ENCODE results near the gene ZFC3H1.

ZFC3H1 gene

GRCh38 chr12:71653137-71653536 is 10.5 kb downstream of the ZFC3H1 start:
- no peak for DNase-seq (ENCODE audit: low read depth in 2 of 2)
- no peak for TF ChIP-seq CTCF (IDR thresholded peaks at IDR 0.05; ENCODE audit: low read depth, low read length)
- no peak overlapping the region for H3K4me3 ChIP-seq (replicated peaks in 1 of 2; ENCODE audit: low read depth in 2 of 2, low read length in 2 of 2)

- peak in 1 of 2 donors; percentile 9 for DNase-seq (ENCODE audit: low read depth in 2 of 2)
- no peak for TF ChIP-seq CTCF (IDR thresholded peaks at IDR 0.05; ENCODE audit: low read depth, low read length)
- H3K4me3 ChIP-seq (replicated peaks in 1 of 2; ENCODE audit: low read depth in 2 of 2, low read length in 2 of 2), result no peak overlapping the region
Measured at GRCh38 chr12:71652656-71653055, 11.0 kb downstream of the ZFC3H1 start.

- no peak for TF ChIP-seq CTCF (IDR thresholded peaks at IDR 0.05; ENCODE audit: low read depth, low read length)
- no peak for DNase-seq (ENCODE audit: low read depth in 2 of 2)
- H3K4me3 ChIP-seq (replicated peaks in 1 of 2; ENCODE audit: low read depth in 2 of 2, low read length in 2 of 2), result no peak overlapping the region
Measured at GRCh38 chr12:71649401-71649800, 14.2 kb downstream of the ZFC3H1 start.

GRCh38 chr12:71648537-71648936 is 15.1 kb downstream of the ZFC3H1 start:
- TF ChIP-seq CTCF (IDR thresholded peaks at IDR 0.05; ENCODE audit: low read depth, low read length), result no peak
- no peak for DNase-seq (ENCODE audit: low read depth in 2 of 2)

GRCh38 chr12:71646512-71646911 is 17.1 kb downstream of the ZFC3H1 start:
- no peak for TF ChIP-seq CTCF (IDR thresholded peaks at IDR 0.05; ENCODE audit: low read depth, low read length)
- no peak overlapping the region for H3K4me3 ChIP-seq (replicated peaks in 1 of 2; ENCODE audit: low read depth in 2 of 2, low read length in 2 of 2)
- DNase-seq (ENCODE audit: low read depth in 2 of 2), result no peak

More at GRCh38 chr12:71648537-71648936, 15.1 kb downstream of the ZFC3H1 start:
- no peak overlapping the region for H3K4me3 ChIP-seq (replicated peaks in 1 of 2; ENCODE audit: low read depth in 2 of 2, low read length in 2 of 2)

- no peak for DNase-seq (ENCODE audit: low read depth in 2 of 2)
- no peak for TF ChIP-seq CTCF (IDR thresholded peaks at IDR 0.05; ENCODE audit: low read depth, low read length)
- H3K4me3 ChIP-seq (replicated peaks in 1 of 2; ENCODE audit: low read depth in 2 of 2, low read length in 2 of 2), result no peak overlapping the region
Measured at GRCh38 chr12:71645268-71645667, 18.4 kb downstream of the ZFC3H1 start.

- no peak for DNase-seq (ENCODE audit: low read depth in 2 of 2)
- TF ChIP-seq CTCF (IDR thresholded peaks at IDR 0.05; ENCODE audit: low read depth, low read length), result no peak
Measured at GRCh38 chr12:71642264-71642663, 21.4 kb downstream of the ZFC3H1 start.

More at GRCh38 chr12:71642264-71642663, 21.4 kb downstream of the ZFC3H1 start:
- no peak overlapping the region for H3K4me3 ChIP-seq (replicated peaks in 1 of 2; ENCODE audit: low read depth in 2 of 2, low read length in 2 of 2)

All from cardiac fibroblast (primary cell).